T47D (cell line): Measurements from ENCODE around the gene PPME1.

Source experiments
- DNase-seq, 2 experiments: peaks; one replicate each; pipeline versions ENCODE4 v3.0.0 to v3.0.0-alpha.2; 2011 to 2012; ENCODE audit warnings: low read depth in 1 of 2, low spot score in 1 of 2
- JUND ChIP-seq: IDR thresholded peaks from 2 replicates; pipeline ENCODE4 v1.6.1; 2012; ENCODE audit warnings: low read depth
- in situ Hi-C: cut with HindIII; loops from 2 replicates; pipeline ENCODE4 v1.10.0; 2016; ENCODE audit warnings: low sequenced_read_pairs, low pct_unique_long_range_greater_than_20kb

The PPME1 gene

DNA sequence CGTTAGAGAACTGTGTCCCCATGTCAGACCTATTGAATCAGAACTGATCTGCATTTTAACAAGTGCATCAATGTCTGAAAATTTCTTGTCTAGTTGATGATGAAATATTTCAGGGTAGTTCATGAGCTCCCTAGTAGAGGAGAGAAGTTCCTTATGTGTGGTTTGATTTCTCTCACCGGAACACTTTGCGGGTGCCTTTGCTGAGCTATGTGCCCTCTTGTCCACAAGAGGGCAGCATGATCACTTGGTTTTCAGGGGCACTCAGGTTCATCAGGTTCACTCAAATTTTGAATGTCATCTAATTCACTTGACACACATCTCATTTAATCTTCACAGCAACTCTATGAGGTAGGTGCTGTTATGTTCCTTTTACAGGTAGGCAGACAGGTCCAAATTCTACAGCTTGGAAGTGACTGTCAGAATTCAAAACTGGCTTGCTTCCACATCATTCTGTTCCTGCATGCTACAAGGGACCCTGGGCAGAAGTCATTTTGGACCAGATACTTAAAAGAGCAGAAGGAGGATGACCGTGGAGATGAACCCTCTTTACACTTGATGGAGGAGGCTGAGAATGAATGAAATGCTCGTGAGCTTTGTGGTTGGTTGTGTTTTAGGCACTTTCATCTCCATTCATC is 84.8 kb downstream of the PPME1 start:
- TF ChIP-seq JUND = no peak
- in situ Hi-C loops = no loop called here
- DNase-seq = peak; percentile 59 to 76

DNA sequence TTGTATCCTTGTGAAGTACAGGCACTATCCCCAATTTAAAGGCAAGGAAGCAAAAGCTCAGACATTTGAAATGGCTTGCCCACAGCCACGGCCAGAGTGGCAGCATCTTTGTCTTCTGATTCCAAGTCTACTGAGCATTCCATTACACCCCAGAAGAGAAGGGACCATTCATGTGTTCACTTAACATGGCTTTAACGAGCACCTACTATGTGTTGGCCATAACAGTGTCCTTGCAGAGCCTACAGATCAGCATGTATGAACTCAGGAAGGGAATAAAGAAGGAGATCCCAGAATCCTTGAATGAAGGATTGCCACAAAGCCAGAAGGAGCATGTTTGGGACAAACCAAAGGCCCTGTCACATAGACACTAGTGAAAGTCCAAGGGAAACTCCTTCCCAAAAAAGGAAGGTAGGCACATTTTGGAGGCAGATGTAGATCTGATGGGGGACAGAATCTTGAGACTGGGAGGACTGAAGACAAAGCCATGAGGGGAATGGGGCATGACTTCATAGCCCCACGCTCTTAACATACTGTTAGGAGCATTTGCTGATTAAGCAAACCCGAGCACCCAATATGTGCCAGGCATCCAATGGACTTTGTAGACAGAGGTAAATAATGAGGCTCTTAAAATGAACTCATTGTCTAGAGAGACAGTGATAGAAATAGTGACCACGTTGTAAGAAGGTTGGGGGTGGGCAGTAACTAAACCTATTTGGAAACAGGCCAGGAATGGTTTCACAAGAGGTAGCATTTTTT is 85.5 kb downstream of the PPME1 start:
- no peak for DNase-seq
- TF ChIP-seq JUND = no peak
- in situ Hi-C loops = no loop called here

DNA sequence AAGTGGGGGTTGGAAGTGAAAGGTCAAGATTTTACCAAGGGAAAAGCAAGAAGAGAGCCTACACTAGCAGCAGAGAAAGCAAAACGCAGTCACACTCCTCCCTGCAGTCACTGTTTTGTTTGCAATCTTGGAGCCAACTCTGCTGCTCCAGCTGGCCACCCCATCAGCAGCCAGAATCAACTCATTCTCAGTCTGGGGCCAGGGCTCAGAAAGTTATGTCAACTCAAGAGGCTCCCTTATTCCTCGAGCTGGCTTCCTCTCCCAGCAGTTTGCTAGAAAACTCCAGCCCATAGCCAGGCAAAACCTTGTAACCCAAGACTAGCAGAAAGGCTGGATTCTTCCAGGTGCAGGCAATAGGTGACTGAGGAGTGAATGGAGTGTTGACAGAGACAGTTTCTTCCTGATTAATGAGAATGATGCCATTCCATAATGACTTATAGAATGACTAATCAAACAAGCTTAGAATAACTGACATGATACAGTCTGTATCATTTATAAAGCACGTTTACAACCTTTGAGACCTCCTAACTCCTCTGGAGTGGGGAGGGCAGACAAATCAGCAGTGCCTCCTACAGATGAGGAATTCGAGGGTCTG is 87.0 kb downstream of the PPME1 start:
- DNase-seq = peak in 1 of 2 experiments; percentile 30
- TF ChIP-seq JUND = no peak
- in situ Hi-C loops = no loop called here

DNA sequence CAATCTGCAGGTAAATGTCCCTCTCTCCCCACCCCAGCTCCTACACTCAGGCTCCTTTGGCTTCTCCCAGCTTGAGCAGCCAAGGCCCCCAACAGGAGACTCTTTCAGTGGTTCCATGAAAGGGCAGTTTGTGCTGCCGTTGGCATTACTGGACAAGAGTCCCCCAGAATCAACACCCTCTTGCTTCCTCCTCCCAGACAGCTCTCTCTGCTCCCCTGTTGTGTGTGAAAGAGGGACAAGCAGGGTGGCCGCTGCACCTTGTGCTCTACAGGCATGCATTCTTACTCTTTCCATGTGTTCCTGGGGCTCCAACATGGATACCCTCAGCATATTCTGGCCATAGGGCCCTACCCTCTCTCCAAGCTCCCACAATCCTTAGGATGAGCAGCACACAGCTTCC is 91.6 kb downstream of the PPME1 start:
- no peak for DNase-seq
- no peak for TF ChIP-seq JUND
- in situ Hi-C loops = no loop called here

DNA sequence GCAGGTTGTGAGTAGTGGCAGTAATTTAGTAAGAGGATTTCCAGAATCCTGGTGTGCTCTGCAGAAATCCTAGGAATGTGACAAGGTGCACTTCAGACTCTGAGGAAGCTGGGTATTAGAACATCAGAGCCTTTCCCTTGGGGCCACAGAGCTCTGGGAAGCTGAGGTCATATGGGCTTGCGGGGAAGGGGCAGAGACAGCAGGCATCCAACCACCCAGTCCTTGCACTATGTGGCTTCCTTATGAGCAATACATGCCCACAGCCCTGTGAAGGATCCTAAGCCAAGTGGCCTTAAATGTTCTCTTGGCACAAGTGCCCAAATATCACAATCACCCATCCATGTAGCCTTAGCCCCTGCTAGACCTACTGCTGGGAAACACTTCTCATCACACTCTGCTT is 94.2 kb downstream of the PPME1 start:
- no peak for TF ChIP-seq JUND
- in situ Hi-C loops = no loop called here
- DNase-seq = no peak

- in situ Hi-C loops = no loop called here
- DNase-seq = no peak
- TF ChIP-seq JUND = no peak
Observed at GRCh38 chr11:74267014-74267413, 95.9 kb downstream of the PPME1 start.

- in situ Hi-C loops = no loop called here
- DNase-seq = peak in 1 of 2 experiments; percentile 21
- TF ChIP-seq JUND = no peak
Observed at GRCh38 chr11:74268456-74268855, 97.4 kb downstream of the PPME1 start.

- no peak for DNase-seq
- TF ChIP-seq JUND = no peak
- in situ Hi-C loops = no loop called here
Observed at GRCh38 chr11:74269161-74269811, 98.2 kb downstream of the PPME1 start.

DNA sequence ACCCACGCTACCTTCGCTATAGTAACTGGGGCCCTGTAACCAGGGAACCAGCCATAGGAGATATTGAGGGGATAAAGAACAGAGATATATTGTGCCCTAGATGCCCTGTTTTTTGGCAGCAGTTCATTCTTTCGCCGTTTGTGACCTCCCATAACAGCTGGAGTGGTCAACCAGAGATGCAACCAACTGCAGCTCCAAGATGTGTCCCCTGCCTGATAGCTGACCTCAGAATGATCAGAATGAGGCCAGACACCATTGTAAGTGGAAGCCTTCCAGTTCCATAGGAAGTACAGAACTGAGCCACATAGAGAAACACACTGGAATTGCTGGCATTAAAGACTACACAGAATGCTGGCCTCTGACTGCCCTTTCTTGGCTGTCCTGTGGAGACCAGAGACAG is 101.2 kb downstream of the PPME1 start:
- in situ Hi-C loops = no loop called here
- TF ChIP-seq JUND = no peak
- no peak for DNase-seq

DNA sequence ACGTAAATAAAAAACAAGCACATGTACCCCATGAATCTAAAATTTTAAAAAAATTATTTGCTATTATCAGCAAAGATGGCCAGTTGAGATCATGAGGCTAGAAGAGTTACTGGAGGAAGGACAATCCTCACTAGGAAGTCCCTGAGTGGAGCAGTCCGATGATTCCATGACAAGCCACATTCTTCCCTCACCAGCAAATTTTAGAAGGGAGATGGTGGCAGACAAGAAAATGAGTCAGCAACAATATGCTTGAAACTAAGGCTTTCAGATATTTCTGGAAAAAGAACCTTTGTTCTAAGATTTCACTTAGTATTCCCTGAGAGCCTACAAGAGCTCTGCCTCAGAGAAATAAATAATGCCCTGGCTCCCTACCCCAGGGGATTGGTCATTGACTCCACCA is 105.5 kb downstream of the PPME1 start:
- no peak for TF ChIP-seq JUND
- no peak for DNase-seq
- in situ Hi-C loops = no loop called here

GRCh38 chr11:74278103-74278502 is 107.0 kb downstream of the PPME1 start:
- TF ChIP-seq JUND = no peak
- in situ Hi-C loops = no loop called here
- DNase-seq = no peak

GRCh38 chr11:74278721-74279161 is 107.7 kb downstream of the PPME1 start:
- in situ Hi-C loops = no loop called here
- DNase-seq = no peak
- TF ChIP-seq JUND = no peak

GRCh38 chr11:74279256-74279655 is 108.2 kb downstream of the PPME1 start:
- TF ChIP-seq JUND = no peak
- in situ Hi-C loops = no loop called here
- DNase-seq = no peak
